GM19395 (cell line): ENCODE results near the gene TAAR9.
"Not testable (repeated sequence)": the region's sequence is repeated elsewhere in the genome, so short reads cannot be mapped to it uniquely, and the experiment has no call there.

Source experiments
- ATAC-seq: cut with Tn5 transposase; IDR thresholded peaks from one replicate; pipeline ENCODE4 v1.9.1; 2021; ENCODE audit warnings: mild to moderate bottlenecking, moderate library complexity; ENCODE audit not compliant: unreplicated experiment

Gene TAAR9

GRCh38 chr6:132513831-132514545, 24.1 kb upstream of the TAAR9 start:
- ATAC-seq, result no peak

- no peak for ATAC-seq
Measured at GRCh38 chr6:132515386-132515785, 22.7 kb upstream of the TAAR9 start.

GRCh38 chr6:132520953-132521352, 17.1 kb upstream of the TAAR9 start:
- no peak for ATAC-seq

- ATAC-seq, result no peak
Measured at GRCh38 chr6:132524646-132525045, 13.4 kb upstream of the TAAR9 start.

GRCh38 chr6:132525866-132526265, 12.2 kb upstream of the TAAR9 start:
- ATAC-seq, result no peak

GRCh38 chr6:132526461-132526860, 11.6 kb upstream of the TAAR9 start:
- ATAC-seq, result no peak

GRCh38 chr6:132527791-132528190, 10.3 kb upstream of the TAAR9 start:
- ATAC-seq, result no peak

- peak; percentile 97 for ATAC-seq
Measured at GRCh38 chr6:132530293-132530974, 7.6 kb upstream of the TAAR9 start.

- ATAC-seq, result not testable (repeated sequence)
Measured at GRCh38 chr6:132534546-132534945, 3.5 kb upstream of the TAAR9 start.

- no peak for ATAC-seq
Measured at GRCh38 chr6:132537145-132537544, 932 bp upstream of the TAAR9 start.

- no peak for ATAC-seq
Measured at GRCh38 chr6:132544826-132545225, 6.7 kb downstream of the TAAR9 start.

- no peak for ATAC-seq
Measured at GRCh38 chr6:132548746-132549463, 10.8 kb downstream of the TAAR9 start.

GRCh38 chr6:132551214-132551613, 13.1 kb downstream of the TAAR9 start:
- ATAC-seq, result no peak

GRCh38 chr6:132552372-132552771, 14.3 kb downstream of the TAAR9 start, which contains the start of gene TAAR8:
Gene TAAR8, plus strand, starts transcription at chr6:132552672. Its CDS starts 21 bp downstream, at chr6:132552693.
- no peak for ATAC-seq

- ATAC-seq, result not testable (repeated sequence)
Measured at GRCh38 chr6:132560087-132560486, 22.0 kb downstream of the TAAR9 start.

- no peak for ATAC-seq
Measured at GRCh38 chr6:132566404-132566803, 28.3 kb downstream of the TAAR9 start.

- no peak for ATAC-seq
Measured at GRCh38 chr6:132567566-132567965, 29.5 kb downstream of the TAAR9 start.

GRCh38 chr6:132568611-132569010, 30.5 kb downstream of the TAAR9 start:
- no peak for ATAC-seq

- no peak for ATAC-seq
Measured at GRCh38 chr6:132569170-132569569, 31.1 kb downstream of the TAAR9 start.

- ATAC-seq, result no peak
Measured at GRCh38 chr6:132570221-132570777, 32.2 kb downstream of the TAAR9 start, which contains the start of gene TAAR6. Gene TAAR6, plus strand, starts transcription at chr6:132570322. Its CDS starts 0 bp downstream, at chr6:132570322.

GRCh38 chr6:132571774-132572173, 33.7 kb downstream of the TAAR9 start:
- ATAC-seq, result no peak
